Fibroblast of villous mesenchyme (primary cell): Measurements from ENCODE around the gene GJB2. TPM values are rescaled to one million over a fixed set of nuclear protein-coding genes. Genes with fewer than 3 reads are reported as not detected.
"Not testable (repeated sequence)": the region's sequence is repeated elsewhere in the genome, so short reads cannot be mapped to it uniquely, and the experiment has no call there.

ENCODE experiments used
- DNase-seq: peaks from one replicate; pipeline ENCODE4 v3.0.0-alpha.2; 2010; ENCODE audit warnings: low read depth
- H3K4me3 ChIP-seq: 2 replicates; pipeline ENCODE4 v1.5.1; 2011; ENCODE audit warnings: low read depth, mild to moderate bottlenecking, low read length
- total RNA-seq: library from RNA; depleted of rRNA; stranded (reverse); fragments of >200 nt; gene quantifications from 2 replicates; pipeline ENCODE4 v1.2.3, GENCODE V29; 2012
- TF ChIP-seq, protein P1 (sequence below): IDR thresholded peaks from 2 replicates; pipeline ENCODE4 v1.5.1; 2012; ENCODE audit warnings: low read depth, mild to moderate bottlenecking, low read length; ENCODE audit not compliant: insufficient read depth

GJB2 gene
- total RNA-seq, 1 donor, result not detected

DNA sequence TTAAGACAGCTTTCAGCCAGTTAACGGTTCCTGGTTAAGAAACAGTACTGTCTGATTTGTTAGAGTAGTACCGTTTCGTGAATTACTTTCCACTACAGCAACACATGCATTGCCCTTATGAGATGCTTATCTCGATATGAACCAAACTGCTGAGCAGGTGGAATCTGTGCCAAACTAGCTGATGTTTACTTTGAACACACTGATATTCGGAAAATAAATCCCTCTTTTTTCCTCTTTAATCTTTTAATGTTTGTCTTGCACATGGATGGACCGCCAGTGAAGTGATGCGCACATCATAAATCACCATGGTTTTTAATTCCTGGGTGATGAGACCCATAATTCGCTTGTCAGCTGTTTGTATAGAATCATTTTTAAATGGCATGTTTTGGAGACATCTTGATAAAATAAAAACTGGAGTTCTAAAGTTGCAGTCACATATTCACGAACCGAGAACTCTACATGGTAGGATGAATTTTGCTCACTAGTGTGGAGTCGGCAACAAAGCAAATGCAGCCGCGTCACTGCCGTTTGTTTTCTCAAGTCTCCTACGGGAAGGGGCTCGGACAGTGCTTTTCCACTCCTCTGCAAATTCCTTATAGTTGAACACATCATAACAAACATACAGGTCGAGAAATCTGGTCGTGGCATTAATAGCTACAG is 33.0 kb downstream of the GJB2 start:
- TF ChIP-seq, protein P1, sequence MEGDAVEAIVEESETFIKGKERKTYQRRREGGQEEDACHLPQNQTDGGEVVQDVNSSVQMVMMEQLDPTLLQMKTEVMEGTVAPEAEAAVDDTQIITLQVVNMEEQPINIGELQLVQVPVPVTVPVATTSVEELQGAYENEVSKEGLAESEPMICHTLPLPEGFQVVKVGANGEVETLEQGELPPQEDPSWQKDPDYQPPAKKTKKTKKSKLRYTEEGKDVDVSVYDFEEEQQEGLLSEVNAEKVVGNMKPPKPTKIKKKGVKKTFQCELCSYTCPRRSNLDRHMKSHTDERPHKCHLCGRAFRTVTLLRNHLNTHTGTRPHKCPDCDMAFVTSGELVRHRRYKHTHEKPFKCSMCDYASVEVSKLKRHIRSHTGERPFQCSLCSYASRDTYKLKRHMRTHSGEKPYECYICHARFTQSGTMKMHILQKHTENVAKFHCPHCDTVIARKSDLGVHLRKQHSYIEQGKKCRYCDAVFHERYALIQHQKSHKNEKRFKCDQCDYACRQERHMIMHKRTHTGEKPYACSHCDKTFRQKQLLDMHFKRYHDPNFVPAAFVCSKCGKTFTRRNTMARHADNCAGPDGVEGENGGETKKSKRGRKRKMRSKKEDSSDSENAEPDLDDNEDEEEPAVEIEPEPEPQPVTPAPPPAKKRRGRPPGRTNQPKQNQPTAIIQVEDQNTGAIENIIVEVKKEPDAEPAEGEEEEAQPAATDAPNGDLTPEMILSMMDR, result no peak
- DNase-seq, result peak; percentile 47
- H3K4me3 ChIP-seq, result peak overlapping the region; percentile 51

DNA sequence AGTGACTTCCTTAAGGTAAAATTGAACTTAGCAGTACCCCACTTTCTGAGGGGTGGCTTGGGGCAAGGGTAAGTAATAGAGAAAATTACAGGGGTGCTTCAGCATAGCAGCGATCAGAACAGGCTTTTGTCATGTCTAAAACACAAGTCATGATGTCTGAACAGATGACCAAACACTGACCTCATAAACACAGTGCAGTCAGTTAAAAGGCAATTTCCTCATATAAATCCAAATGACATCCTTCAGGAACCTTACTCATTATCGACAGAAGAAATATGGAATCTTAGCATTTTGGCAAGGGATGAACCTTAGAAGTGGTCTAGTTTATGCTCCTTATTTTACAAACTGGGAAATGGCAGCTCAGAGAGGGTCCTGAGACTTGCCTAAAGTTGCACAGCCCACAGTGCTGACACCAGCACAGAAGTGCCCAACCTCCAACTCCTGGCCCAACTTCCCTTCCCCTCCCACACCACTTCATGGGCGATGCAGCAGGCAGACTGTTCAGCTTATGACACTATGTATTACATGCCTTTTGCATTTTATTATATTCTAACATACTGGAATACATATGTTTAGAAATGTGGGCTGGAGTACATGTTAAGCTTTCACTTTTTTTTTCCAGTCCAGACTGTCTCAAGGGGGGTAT is 35.5 kb downstream of the GJB2 start:
- H3K4me3 ChIP-seq, result no peak overlapping the region
- TF ChIP-seq, protein P1, result no peak
- DNase-seq, result no peak

DNA sequence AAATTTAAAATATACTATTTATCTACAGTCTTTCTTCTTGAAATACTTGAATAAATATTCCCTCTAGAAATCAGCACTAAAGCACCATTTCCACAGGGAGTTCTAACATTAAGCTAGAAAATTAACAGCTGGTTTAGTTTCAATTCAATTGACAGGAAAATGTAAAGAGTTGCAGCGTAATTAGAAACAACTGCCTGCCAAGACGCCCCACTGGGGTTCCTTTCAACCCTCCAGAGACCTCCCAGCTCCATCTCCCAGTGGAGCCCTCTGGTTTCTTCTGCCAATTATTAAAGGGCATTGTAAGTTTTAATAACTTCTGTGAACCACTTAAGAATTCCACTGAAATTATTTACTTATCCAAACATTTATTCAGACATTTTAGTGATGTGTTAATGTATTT is 36.0 kb downstream of the GJB2 start:
- H3K4me3 ChIP-seq, result no peak overlapping the region
- DNase-seq, result no peak
- TF ChIP-seq, protein P1, result no peak

DNA sequence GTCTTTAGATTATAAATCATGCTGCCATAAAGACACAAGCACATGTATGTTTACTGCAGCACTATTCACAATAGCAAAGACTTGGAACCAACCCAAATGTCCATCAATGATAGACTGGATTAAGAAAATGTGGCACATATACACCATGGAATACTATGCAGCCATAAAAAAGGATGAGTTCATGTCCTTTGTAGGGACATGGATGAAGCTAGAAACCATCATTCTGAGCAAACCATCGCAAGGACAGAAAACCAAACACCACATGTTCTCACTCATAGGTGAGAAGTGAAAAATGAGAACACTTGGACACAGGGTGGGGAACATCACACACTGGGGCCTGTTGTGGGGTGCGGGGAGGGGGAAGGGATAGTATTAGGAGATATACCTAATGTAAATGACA is 39.4 kb downstream of the GJB2 start:
- DNase-seq, H3K4me3 ChIP-seq: not testable (repeated sequence)

DNA sequence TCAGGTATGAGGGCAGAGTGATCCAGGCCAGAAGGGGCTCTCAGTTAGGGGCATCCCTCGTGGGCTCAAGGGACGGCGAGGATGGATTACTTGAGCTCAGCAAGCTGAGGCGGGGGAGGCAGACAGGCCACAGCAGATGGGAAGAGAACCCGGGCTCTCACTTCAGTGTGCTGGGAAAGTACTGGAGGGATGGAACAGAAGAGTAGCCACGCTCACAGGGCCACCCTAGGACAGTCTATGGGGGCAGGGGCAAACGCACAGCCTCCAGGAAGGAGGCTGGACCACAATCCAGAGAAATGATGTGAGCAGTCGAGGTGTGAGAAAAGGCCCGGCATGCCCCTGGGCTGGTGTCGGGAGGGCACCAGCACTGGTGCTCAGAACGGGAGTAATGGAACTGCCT is 41.1 kb downstream of the GJB2 start:
- TF ChIP-seq, protein P1, result no peak
- no peak overlapping the region for H3K4me3 ChIP-seq
- no peak for DNase-seq

DNA sequence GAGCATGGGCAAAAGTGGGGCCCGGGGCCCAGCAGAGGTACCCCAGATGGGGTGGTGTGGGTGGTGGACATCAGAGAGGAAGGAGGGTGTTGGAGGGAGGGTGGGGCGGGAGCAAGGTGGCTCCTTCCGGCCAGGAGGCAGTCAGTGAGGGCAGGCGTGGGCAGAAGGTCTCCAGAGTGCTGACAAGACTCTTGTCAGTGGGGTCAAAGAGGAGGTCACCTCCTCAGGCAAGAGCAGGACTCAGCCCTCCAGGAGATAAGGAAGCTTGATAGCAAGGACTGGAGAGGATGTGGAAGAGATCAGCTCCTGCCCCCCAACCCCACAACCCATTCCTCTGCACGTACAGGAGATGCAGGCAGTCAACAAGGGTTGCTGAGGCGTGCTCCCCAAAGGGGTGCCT is 41.7 kb downstream of the GJB2 start:
- no peak for DNase-seq
- TF ChIP-seq, protein P1, result no peak
- no peak overlapping the region for H3K4me3 ChIP-seq

DNA sequence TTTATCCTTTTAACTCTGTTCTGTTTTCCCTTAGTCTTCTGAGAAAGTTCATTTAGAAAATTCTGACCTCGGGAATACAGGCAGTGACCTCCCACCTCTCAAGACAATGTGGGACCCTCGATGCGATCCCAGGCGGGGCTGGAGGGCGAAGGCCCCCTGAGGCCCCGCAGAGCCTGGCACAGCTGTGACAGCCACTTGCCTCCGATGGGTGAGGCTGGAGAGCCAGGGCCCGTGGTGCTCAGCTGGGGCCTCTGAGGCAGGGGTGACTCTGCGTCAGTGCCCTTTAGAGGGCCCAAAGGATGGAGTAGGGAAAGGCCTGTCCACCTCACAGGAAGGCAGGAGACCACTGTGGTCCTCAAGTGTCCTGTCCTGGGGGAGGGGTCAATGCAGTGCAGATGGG is 42.2 kb downstream of the GJB2 start:
- no peak for DNase-seq
- H3K4me3 ChIP-seq, result no peak overlapping the region
- TF ChIP-seq, protein P1, result no peak
